HCEC 1CT (cell line): Measurements from ENCODE around the gene SHC1.

Source experiments
- DNase-seq: peaks from one replicate; pipeline ENCODE4 v3.0.0-alpha.2; 2017

Gene SHC1

GRCh38 chr1:154934358-154934948, 36.1 kb downstream of the SHC1 start:
- no peak for DNase-seq

DNA sequence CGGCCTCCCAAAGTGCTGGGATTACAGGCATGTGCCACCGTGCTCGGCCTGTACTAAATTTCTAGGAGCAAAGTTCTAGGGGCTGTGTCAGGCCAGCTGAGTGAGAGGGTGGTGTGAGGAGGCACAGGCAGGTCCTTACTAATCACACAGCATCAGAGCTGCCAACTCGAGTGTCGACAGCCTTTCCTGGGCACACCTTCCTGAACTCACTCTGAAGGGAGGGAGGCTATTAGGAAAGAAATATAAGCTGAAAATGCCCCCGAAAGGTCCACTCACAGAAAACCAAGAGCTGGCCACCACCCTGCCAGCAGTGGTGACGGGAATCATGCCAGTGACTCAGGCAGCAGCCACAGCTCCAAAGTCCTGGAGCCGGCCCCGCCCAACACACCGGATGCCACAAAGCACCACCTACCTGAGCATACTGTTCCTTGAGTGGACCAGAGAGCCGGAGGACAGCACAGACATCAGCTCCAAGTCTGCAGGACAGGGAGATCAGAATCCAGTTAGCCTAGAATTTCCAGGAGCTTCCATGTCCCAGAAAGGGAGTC, 38.5 kb downstream of the SHC1 start:
- DNase-seq: no peak

- DNase-seq: no peak
Measured at GRCh38 chr1:154926201-154926600, 44.3 kb downstream of the SHC1 start.

GRCh38 chr1:154925335-154926170, 45.0 kb downstream of the SHC1 start:
- no peak for DNase-seq

DNA sequence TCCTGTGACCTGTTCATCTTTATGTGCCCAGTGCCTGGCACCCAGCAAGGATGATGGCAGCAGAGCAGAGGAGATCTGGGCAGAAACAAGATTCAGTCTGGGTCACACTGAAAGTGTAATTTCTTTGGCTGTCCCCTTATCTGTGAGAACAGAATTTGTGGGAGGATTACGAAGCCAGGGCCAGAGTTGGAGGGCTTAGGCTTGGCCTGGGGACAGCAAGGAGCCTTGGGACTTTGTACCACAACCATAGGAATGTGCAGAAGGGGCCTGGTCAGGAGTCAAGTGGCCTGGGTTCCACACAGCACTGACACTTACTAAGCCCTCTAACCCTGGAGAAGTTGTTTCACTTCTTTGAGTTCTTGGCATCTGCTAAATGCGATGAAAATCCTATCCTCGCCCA, 46.9 kb downstream of the SHC1 start:
- no peak for DNase-seq

DNA sequence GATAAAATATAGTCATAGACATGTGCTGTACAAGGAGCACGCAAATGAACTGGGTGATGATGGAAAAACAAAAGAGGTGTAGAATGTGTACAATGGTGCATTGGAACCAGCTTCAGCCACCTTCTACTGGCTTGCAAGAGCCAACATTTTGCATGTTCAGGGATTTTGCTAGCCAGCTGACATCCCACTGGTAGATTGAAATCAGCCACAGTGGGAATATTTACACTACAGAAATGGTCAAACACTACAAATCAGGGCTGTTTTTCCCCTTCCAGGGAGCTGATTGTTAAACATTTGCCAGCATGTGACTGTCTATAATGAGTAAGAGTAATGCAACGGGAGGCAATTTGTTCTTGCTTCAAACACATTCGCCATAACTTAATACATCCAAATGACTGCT, 57.3 kb downstream of the SHC1 start:
- DNase-seq: no peak

- DNase-seq: no peak
Measured at GRCh38 chr1:154912755-154913154, 57.8 kb downstream of the SHC1 start.
